Gastroesophageal sphincter (tissue), 4 donors: ENCODE measurements around the gene S100A13. TPM values are rescaled to one million over a fixed set of nuclear protein-coding genes. Genes with fewer than 3 reads are reported as not detected.
A peak's percentile ranks its signal among the peaks of the same experiment; 100 is the strongest.

ENCODE experiments used
- ATAC-seq: fragments of 150-250 bp; one replicate; pipeline ENCODE4 v1.9.1; 2016; ENCODE audit warnings: mild to moderate bottlenecking, moderate library complexity
- H3K27ac ChIP-seq, 4 donors: fragments of 200-600 bp; sonication (generic) in 3 of 4; 1 replicate in 3 of 4; 2 replicates in 1 of 4; pipeline ENCODE4 v1.5.1; 2016 to 2019
- H3K27me3 ChIP-seq: fragments of 200-600 bp; sonication (generic); one replicate; pipeline ENCODE4 v1.5.1; 2019
- H3K36me3 ChIP-seq, 2 donors: fragments of 200-600 bp; sonication (generic); one replicate each; pipeline ENCODE4 v1.5.1; 2019; ENCODE audit warnings: control low read depth in 1 of 2
- H3K4me1 ChIP-seq, 3 donors: fragments of 200-600 bp; sonication (generic); 1 replicate in 2 of 3; 2 replicates in 1 of 3; pipeline ENCODE4 v1.5.1; 2016 to 2019; ENCODE audit warnings: control low read depth in 2 of 3
- H3K4me3 ChIP-seq, 2 donors: fragments of 200-600 bp; sonication (generic); one replicate each; pipeline ENCODE4 v1.5.1; 2019; ENCODE audit warnings: mild to moderate bottlenecking in 1 of 2, moderate library complexity in 1 of 2
- H3K9me3 ChIP-seq, 3 donors: fragments of 200-600 bp; sonication (generic); one replicate each; pipeline ENCODE4 v1.5.1; 2017 to 2019; ENCODE audit warnings: control low read depth in 2 of 3
- CTCF ChIP-seq, 4 experiments: fragments of 200-600 bp in 2 of 4; fragments of 450-650 bp in 2 of 4; sonication (generic) in 1 of 4; IDR thresholded peaks; one replicate each; pipeline ENCODE4 v1.5.1; 2017 to 2019; ENCODE audit warnings: antibody characterized with exemption in 4 of 4, mild to moderate bottlenecking in 2 of 4, moderate library complexity in 2 of 4
- EP300 ChIP-seq: sonication (generic); formaldehyde crosslinking; IDR thresholded peaks from one replicate; pipeline ENCODE4 v1.6.1; 2017; ENCODE audit warnings: antibody characterized with exemption, mild to moderate bottlenecking
- POLR2A ChIP-seq, 2 donors: fragments of 450-650 bp; IDR thresholded peaks; one replicate each; pipeline ENCODE4 v1.6.1; 2017; ENCODE audit warnings: antibody characterized with exemption in 2 of 2, mild to moderate bottlenecking in 2 of 2, moderate library complexity in 1 of 2
- POLR2AphosphoS5 ChIP-seq: sonication (generic); formaldehyde crosslinking; IDR thresholded peaks from one replicate; pipeline ENCODE4 v1.6.1; 2017; ENCODE audit warnings: antibody characterized with exemption
- WGBS, 2 donors: methylation state at CpG; one replicate each; pipeline ENCODE4 v1.1.5; 2018; ENCODE audit warnings: low coverage in 1 of 2; 5-methylcytosine and 5-hydroxymethylcytosine counted together
- total RNA-seq, 4 donors: library from RNA; depleted of rRNA; stranded (reverse); fragments of >200 nt; gene quantifications; one replicate each; pipeline ENCODE4 v1.1.0, GENCODE V29; 2016

Gene S100A13
- total RNA-seq, 4 donors from 2014 or later: 56.1 to 133 (median 76.3) TPM

GRCh38 chr1:153658400-153659174 is 31.3 kb upstream of the S100A13 start, which contains the start of gene SNAPIN:
Gene SNAPIN (plus strand): TSS chr1:153658703. CDS start chr1:153658744, 41 bp downstream.
- no peaks in the 10 kb centered on the region for H3K27me3 ChIP-seq
- peak within 1 kb of the TSS; percentile 70 to 98 (median 96) for H3K27ac ChIP-seq
- peak; percentile 65 for TF ChIP-seq POLR2AphosphoS5
- no peak for TF ChIP-seq EP300
- TF ChIP-seq CTCF (IDR thresholded peaks at IDR 0.05): peak in 2 of 4 experiments; percentile 30 to 44
- peak; percentile 48 to 66 for TF ChIP-seq POLR2A (IDR thresholded peaks at IDR 0.05)
- H3K36me3 ChIP-seq: peaks cover 0 to 41% of the 10 kb centered on the region in 2 donors
- 0 to 10% methylated on average over 3 to 11 of the region's 53 CpGs for WGBS, 2 donors
- peak within 1 kb of the TSS; percentile 72 to 80 for H3K4me3 ChIP-seq
- peaks cover 0 to 14% (median 8%) of the 10 kb centered on the region in 3 donors for H3K4me1 ChIP-seq
- ATAC-seq: peak; percentile 98
- H3K9me3 ChIP-seq: no peaks in the 10 kb centered on the region

- peaks cover 0 to 14% (median 8%) of the 10 kb centered on the region in 3 donors for H3K4me1 ChIP-seq
- no peak overlapping the region for H3K27ac ChIP-seq
- no peaks in the 10 kb centered on the region for H3K27me3 ChIP-seq
- peaks cover 0 to 9% of the 10 kb centered on the region in 2 donors for H3K36me3 ChIP-seq
- 82 to 100% methylated on average over 1 to 3 of the region's 3 CpGs for WGBS, 2 donors
- no peaks in the 10 kb centered on the region for H3K9me3 ChIP-seq
- ATAC-seq: no peak
- no peak overlapping the region for H3K4me3 ChIP-seq
- TF ChIP-seq EP300 (no peak), POLR2A (IDR thresholded peaks at IDR 0.05) (no peak), CTCF (IDR thresholded peaks at IDR 0.05) (no peak), POLR2AphosphoS5 (no peak)
Observed at GRCh38 chr1:153655333-153655732, 28.0 kb upstream of the S100A13 start.

DNA sequence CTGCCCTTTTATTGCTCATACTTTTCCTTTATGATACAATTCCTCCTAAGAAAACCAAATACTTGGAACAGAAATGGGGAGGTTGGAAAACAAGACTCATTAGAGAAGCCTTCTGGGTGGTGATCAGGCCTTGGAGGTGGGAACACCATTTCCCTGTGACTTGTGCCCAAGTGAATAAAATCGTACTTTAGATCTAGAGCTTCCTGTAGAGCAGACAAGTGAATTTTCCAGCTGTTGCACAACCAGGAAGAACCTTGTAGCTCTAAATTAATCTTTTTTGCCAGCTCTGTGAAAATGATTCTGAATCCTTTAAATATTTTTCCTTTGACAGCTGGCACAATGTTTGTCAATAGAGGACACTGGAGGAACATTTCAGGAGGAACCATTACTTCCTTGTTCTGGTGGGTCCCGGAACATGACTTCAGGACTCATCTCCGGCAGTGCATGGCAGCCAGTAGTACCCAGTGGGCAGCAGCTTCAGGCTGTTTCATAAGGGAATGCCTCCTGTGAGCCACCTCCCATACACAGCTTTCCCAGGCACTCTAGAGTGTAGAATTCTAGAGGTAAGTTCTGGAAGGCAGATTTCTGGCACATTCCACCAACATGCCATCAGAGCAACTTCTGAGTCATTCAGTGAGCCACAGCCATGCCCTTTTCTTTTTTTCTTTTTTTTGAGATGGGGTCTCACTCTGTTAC is 25.6 kb upstream of the S100A13 start:
- peak; percentile 56 for ATAC-seq
- H3K4me3 ChIP-seq: no peak overlapping the region
- H3K9me3 ChIP-seq: no peaks in the 10 kb centered on the region
- no peaks in the 10 kb centered on the region for H3K27me3 ChIP-seq
- WGBS, 2 donors: 52 to 54% methylated on average over 3 of the region's 3 CpGs
- TF ChIP-seq EP300: no peak
- no peak for TF ChIP-seq POLR2A (IDR thresholded peaks at IDR 0.05)
- no peak for TF ChIP-seq POLR2AphosphoS5
- TF ChIP-seq CTCF (IDR thresholded peaks at IDR 0.05): no peak
- no peaks in the 10 kb centered on the region for H3K36me3 ChIP-seq
- peak overlapping the region in 3 of 4 donors; percentile 10 to 20 (median 14) for H3K27ac ChIP-seq
- H3K4me1 ChIP-seq: peaks cover 0 to 5% (median 0%) of the 10 kb centered on the region in 3 donors

DNA sequence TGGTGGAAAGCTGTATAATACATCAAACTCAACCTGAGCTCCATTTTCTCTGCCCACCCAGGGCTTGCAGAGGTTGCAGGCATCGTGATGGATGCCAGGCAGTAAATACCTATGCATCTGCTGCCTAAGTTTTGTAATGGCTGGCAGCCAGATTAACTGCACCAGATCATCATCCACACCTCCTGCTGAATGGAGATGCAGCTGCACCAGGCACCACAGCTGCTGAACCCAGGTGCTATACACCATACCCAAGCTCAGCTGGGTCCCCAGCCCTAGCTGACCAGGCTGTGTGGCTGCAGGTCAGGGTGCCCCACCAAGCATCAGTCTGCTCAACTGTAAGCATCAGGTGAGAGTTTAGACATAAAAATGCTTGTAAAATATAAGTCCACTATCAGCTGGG is 24.5 kb upstream of the S100A13 start:
- WGBS, 2 donors: 67% methylated on average over 1 of the region's 1 CpG; no CpG with 5 or more reads in 1 of the 2 donors
- no peak for ATAC-seq
- no peak overlapping the region for H3K27ac ChIP-seq

More for the DNA sequence above, 24.5 kb upstream of the S100A13 start:
- Histone ChIP-seq H3K4me3 (no peak overlapping the region), H3K36me3 (peaks cover 0 to 5% of the 10 kb centered on the region in 2 donors), H3K9me3 (no peaks in the 10 kb centered on the region), H3K27me3 (no peaks in the 10 kb centered on the region), H3K4me1 (peaks cover 0 to 5% (median 0%) of the 10 kb centered on the region in 3 donors)
- TF ChIP-seq POLR2AphosphoS5 (no peak), POLR2A (IDR thresholded peaks at IDR 0.05) (no peak), CTCF (IDR thresholded peaks at IDR 0.05) (no peak), EP300 (no peak)
